ENCODE results near the gene CDC42.

Gene CDC42

DNA sequence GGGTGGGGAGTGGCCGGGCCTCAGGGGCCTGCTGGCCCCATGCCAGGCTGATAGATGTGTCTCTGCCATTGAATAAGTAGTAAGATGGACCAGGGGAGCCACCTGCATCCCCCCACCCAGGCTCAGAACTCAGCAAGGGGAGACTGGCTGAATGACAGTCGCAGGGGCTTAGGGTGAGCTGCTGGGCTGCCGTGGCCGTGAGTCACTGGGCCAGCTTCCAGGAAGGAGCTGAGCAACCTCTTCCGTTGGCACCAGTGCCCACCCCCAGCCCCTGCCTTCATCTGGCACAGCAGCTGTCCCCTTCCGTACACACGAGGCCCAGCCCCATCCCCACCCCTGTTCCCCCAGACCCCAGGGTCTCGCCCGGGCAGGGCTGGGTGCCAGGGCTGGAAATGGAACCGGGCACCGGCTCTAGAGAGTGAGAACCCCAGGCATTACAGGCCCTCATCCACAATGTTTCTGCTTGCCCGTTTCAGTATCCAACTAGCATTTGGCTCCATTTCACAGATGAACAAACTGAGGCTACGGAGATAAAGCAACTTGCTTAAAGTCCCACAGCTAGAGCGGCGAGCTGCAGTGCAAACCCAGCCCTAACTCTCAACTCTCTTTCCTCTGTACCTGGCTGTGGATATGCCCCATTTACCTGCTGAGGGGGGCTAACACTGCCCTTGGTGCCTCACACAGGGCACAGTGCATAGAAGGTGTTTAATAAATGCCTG is 80.2 kb downstream of the CDC42 start:
- no peak for DNase-seq

DNA sequence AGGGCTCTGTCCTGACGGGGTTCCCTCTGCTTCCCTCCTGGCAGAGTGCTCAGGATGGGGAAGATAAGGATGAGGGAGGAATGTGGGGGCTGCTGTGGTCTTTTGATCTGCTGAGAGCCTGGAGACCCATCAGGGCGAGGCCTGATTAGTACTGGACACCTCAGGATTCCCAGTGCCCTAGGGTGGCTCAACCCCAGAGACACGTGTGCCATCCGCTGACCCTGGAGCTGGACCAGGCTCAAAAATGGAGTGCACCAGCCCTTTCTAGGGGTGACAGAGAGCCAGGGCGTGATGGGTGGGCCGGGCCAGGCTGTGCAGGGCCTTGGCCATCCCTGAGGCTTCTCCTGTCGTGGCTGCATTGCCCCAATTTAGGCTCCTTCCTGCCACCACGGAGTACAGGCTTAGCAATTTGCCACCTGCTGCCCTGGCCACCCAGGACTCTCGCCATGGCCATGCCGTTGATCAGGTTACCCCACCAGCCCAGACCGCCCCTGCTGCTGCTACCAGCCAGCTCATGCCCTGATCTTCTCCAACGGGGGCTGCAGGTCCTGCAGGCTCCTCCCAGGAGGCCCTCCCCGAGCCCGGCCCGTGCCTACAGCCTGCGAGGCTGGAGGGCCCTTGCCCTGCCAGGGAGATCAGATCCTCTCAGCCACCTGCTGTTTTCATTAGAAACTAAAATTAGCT is 80.9 kb downstream of the CDC42 start:
- no peak for DNase-seq

DNA sequence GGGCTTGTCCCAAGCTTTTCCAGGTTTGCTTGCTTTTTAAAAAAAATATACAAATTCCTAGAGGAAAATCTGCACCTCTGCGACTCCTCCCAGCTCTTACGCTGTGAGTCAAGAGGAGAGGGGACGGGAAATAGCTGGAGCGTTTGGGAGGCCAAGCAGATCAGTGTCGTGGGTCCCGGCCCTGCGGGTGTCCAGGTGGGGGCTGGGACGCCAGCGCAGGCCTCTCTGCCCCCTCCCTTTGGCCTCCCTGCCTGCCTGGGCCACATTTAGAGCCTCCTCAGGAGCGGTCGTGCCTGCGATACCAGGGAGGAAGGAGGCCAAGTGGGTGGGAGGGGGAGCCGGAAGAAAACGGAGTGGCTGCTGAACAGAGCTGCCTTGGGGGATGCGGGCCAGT is 81.4 kb downstream of the CDC42 start:
- no peak for DNase-seq

DNA sequence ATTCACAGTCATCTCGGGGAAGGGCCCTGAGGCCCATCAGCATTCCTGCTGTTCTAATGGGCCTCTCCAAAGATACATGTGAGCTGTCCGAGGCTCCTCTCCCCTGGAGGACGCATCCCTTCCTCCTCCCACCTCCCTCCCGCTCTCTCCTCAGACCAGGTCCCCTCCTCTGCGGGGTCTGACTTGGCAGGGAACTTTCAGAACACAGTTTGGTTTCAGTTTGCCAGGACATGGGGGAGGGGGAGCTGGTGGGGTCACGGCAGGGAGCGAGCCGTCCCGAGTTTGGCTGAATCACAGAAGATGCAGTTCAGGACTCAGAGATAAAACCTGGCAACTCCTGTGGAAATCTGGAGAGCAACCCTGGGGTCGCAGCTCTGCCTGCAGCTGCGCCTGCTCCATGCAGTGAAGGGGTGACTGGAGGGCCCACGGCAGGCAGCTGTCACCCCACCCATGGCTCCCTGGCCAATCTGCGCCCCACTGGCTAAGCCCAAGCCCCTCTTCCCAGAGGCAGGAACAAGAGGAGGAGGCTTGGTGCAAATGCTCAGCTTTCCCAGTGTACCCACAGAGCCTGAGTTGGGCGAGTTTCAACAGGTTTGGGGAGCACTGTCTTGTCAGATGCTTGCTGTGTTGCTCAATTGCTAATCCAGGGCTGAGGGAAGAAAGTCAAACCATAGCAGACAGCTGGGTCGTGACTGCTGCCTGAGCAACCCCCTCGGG is 84.7 kb downstream of the CDC42 start:
- DNase-seq = no peak

DNA sequence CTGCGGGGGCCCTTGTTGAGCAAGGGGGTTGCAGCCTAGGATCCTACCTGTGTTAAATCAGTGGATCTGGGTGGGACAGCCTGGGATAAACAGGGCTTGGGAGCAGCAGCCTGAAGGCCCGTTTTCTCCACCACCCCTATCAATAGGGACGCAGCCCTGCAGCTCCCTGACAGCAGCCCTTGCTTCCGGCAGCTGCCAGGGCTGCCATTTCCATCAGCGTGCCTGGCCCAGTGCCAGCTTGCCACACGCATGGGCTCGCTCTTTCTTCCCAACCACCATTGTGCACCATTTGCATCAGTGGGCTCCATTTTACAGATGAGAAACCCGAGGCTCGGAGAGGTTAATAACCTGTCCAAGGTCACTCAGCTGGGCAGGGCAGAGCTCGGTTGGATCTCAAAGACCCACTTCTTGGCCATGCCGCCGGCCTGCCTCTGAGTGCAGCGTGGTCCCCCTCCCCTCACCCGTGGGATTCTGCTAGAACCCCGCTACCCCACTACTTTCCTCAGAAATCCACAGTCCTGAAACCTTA is 86.6 kb downstream of the CDC42 start:
- DNase-seq = no peak

DNA sequence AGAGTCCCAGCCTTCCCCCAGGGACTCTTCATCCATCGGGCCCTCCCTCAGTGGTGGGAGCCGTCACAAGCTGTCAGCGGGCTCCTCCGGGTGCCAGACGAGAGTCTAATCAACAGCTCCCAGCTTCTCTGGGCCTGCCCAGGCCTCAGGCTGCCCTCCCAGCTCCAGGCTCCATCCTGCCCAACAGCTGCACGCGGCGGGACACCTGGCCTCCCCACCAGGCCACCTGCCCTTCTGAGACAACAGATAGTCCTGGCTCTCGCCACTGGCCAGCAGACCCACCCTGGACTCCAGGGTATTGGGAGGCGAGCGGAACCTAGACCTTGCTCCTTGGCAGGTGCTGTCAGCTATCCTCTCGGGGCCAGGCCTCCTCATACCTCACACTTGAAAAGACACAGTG is 87.3 kb downstream of the CDC42 start:
- no peak for DNase-seq

Measured in stimulated activated CD4-positive, alpha-beta T cell treated with anti-CD3 and anti-CD28 coated beads, Interleukin-15, amount 100 ng/mL, for 24 hours (primary cell).